Chondrocyte (in vitro differentiated cells): Measurements from ENCODE around the gene ARHGAP6. TPM values are rescaled to one million over a fixed set of nuclear protein-coding genes. Genes with fewer than 3 reads are reported as not detected.

Source experiments
- DNase-seq: peaks from one replicate; pipeline ENCODE4 v3.0.0; 2021; ENCODE audit warnings: mixed read lengths, low spot score
- H3K27ac Mint-ChIP-seq: one replicate; pipeline ENCODE4 v1.8.0; 2021; ENCODE audit warnings: mild to moderate bottlenecking, moderate library complexity, mixed read lengths; ENCODE audit not compliant: unreplicated experiment
- H3K27me3 Mint-ChIP-seq: 2 replicates; pipeline ENCODE4 v1.8.0; 2021; ENCODE audit warnings: low read depth, mixed read lengths
- H3K36me3 Mint-ChIP-seq: 2 replicates; pipeline ENCODE4 v1.8.0; 2021; ENCODE audit warnings: low read depth, mixed read lengths
- H3K4me1 Mint-ChIP-seq: 2 replicates; pipeline ENCODE4 v1.8.0; 2021; ENCODE audit warnings: low read depth, mild to moderate bottlenecking, mixed read lengths
- H3K4me3 Mint-ChIP-seq: one replicate; pipeline ENCODE4 v1.8.0; 2021; ENCODE audit warnings: mild to moderate bottlenecking, moderate library complexity, mixed read lengths; ENCODE audit not compliant: unreplicated experiment
- H3K9me3 Mint-ChIP-seq: 2 replicates; pipeline ENCODE4 v1.8.0; 2021; ENCODE audit warnings: low read depth, mixed read lengths
- CTCF ChIP-seq: fragments of 200-600 bp; sonication (generic); IDR thresholded peaks from 2 replicates; pipeline ENCODE4 v1.5.0; 2021; ENCODE audit warnings: antibody characterized with exemption, mild to moderate bottlenecking, moderate library complexity
- total RNA-seq: library from RNA; stranded (reverse); gene quantifications from 3 replicates; pipeline ENCODE4 v1.2.1, GENCODE V29; 2021

The ARHGAP6 gene
- total RNA-seq, 1 donor from 2014 or later = 1.5 TPM

- no peaks in the 10 kb centered on the region for H3K27me3 Mint-ChIP-seq
- no peaks in the 10 kb centered on the region for H3K4me1 Mint-ChIP-seq
- DNase-seq = no peak
- H3K4me3 Mint-ChIP-seq = no peak overlapping the region
- H3K27ac Mint-ChIP-seq = no peak overlapping the region
- peaks cover 12% of the 10 kb centered on the region for H3K9me3 Mint-ChIP-seq
- no peak for TF ChIP-seq CTCF
- H3K36me3 Mint-ChIP-seq = no peaks in the 10 kb centered on the region
Observed at GRCh38 chrX:11606408-11606807, 59.3 kb downstream of the ARHGAP6 start.

DNA sequence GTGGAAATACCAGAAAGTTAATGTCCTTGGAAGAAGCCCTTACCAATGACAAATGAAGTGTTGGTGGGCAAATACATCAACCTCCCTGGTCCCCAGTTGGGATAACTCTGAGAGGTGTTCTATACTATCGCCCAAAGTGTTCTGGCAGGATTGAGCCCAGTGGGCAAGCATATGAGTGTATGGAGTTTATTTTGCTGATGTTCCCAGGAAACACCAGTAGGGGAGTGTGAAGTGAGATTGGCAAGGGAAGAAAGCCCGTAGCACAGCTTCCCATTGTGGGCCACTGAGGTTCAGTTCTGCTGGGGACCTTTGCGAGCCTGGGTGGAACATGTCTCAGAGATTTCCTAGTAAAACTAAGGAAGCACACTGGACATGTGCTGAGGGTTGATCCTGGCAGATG is 65.1 kb downstream of the ARHGAP6 start:
- DNase-seq = no peak
- Mint-ChIP-seq H3K36me3 (no peaks in the 10 kb centered on the region), H3K27me3 (no peaks in the 10 kb centered on the region), H3K4me3 (no peak overlapping the region), H3K4me1 (no peaks in the 10 kb centered on the region), H3K9me3 (peaks cover 12% of the 10 kb centered on the region), H3K27ac (no peak overlapping the region)
- no peak for TF ChIP-seq CTCF

DNA sequence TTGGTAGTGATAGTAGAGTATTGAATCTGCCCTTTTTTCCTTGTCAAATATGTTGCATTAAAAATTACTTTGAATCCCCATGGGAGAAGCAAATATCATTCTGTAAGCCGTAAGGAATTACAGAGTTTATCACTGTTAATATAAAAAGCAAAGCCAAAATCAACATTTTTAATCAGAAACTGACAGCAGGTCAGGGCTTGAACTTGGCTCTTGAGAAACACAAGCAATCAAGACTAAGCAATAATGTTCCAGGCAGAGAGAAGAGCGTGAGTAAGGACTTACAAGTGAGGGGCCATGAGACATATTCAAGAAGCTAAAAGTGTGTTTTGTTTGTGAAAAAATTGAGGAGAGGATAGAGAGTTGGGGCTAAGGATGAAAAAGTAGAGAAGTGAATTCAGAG is 68.2 kb downstream of the ARHGAP6 start:
- no peak for DNase-seq
- Mint-ChIP-seq H3K9me3 (peaks cover 16% of the 10 kb centered on the region), H3K4me3 (no peak overlapping the region), H3K27ac (no peak overlapping the region), H3K36me3 (no peaks in the 10 kb centered on the region), H3K4me1 (no peaks in the 10 kb centered on the region), H3K27me3 (no peaks in the 10 kb centered on the region)
- TF ChIP-seq CTCF = no peak

DNA sequence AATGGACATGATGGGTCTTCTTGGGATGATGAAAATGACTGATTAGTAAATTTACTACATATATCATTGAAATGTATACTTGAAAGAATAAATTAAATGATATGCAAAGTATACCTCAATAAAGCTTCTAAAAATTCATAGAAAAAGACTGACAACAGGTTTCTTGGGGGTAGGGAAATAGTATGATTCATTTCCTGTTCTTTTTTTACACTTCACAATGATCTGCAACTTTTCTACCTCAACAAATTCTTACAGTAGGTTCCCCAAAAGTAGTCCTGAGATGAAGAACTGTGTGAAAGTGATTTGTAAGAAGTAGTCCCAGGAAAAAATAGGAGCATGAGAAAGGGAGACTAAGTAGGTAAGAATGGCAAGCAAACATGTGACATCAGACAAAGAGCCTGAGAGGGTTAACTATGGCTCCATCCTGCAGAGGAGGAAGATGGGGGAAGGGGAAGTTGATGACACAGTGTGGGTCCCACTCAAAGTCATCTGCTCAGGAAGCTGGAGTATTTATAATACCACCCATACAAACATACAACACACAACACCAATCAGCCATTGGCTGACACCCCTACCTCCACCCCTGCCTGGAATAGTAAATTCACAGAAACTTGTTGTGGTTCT is 73.9 kb downstream of the ARHGAP6 start:
- Mint-ChIP-seq H3K4me1 (peaks cover 10% of the 10 kb centered on the region), H3K36me3 (no peaks in the 10 kb centered on the region), H3K9me3 (peaks cover 15% of the 10 kb centered on the region), H3K4me3 (no peak overlapping the region), H3K27me3 (no peaks in the 10 kb centered on the region), H3K27ac (no peak overlapping the region)
- TF ChIP-seq CTCF = no peak
- no peak for DNase-seq

DNA sequence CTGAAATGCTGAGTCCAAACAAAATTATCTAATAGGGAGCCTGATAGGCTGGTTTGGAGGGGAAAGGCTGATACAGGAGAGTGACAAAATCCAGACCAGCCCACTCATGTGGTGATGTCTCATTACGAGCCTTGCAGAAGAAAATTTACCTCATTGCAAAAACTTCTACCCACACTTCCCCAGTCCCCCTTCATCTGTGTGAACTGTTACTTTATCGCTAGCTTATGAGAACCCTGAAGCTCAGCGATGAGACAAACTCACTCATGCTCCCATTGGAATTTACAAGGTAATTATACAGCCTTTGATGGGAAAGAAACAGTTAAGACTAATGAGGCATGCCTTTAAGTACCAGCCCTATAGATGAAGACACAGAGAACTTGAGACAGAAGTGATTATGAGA is 76.1 kb downstream of the ARHGAP6 start:
- no peak for TF ChIP-seq CTCF
- DNase-seq = no peak
- no peaks in the 10 kb centered on the region for H3K36me3 Mint-ChIP-seq
- H3K27ac Mint-ChIP-seq = no peak overlapping the region
- H3K4me3 Mint-ChIP-seq = no peak overlapping the region
- H3K27me3 Mint-ChIP-seq = no peaks in the 10 kb centered on the region
- peaks cover 25% of the 10 kb centered on the region for H3K9me3 Mint-ChIP-seq
- H3K4me1 Mint-ChIP-seq = peaks cover 10% of the 10 kb centered on the region
